H1 (cell line): ENCODE results near the gene TXNRD2. TPM values are rescaled to one million over a fixed set of nuclear protein-coding genes. Genes with fewer than 3 reads are reported as not detected.

Experiments used
- CTCF ChIA-PET: fragments of 300-600 bp; sonication (Branson Sonifier 250); formaldehyde crosslinking; loops from one replicate; lab custom pipeline; 2021; ENCODE audit not compliant: partially characterized antibody; lab: Charles Lee
- POLR2A ChIA-PET: fragments of 300-600 bp; sonication (Branson Sonifier 250); formaldehyde crosslinking; loops from one replicate; lab custom pipeline; 2021; ENCODE audit warnings: inconsistent platforms; ENCODE audit not compliant: partially characterized antibody; lab: Charles Lee
- DNase-seq, 2 experiments: peaks; one replicate each; pipeline versions ENCODE4 v3.0.0 to v3.0.0-alpha.2; 2010 to 2022; ENCODE audit warnings: low spot score in 2 of 2, low read depth in 1 of 2, mixed read lengths in 1 of 2
- FAIRE-seq: peaks from 2 replicates; lab custom pipeline; 2011; peaks lifted over from hg19 to GRCh38; lab: Jason Lieb, UNC
- H2AFZ ChIP-seq: 2 replicates; pipeline ENCODE4 v1.8.1; 2012; ENCODE audit warnings: low read length, inconsistent platforms
- H2AK5ac ChIP-seq: 2 replicates; pipeline ENCODE4 v1.6.1; 2013; ENCODE audit warnings: low read depth, low read length
- H2BK120ac ChIP-seq: replicated peaks from 2 replicates; pipeline ENCODE3; 2013; ENCODE audit warnings: low read depth, low read length, inconsistent platforms
- H2BK12ac ChIP-seq: 2 replicates; pipeline ENCODE4 v1.6.1; 2013; ENCODE audit warnings: low read depth, low read length
- H2BK15ac ChIP-seq: 2 replicates; pipeline ENCODE4 v1.6.1; 2013; ENCODE audit warnings: low read length
- H2BK20ac ChIP-seq: 2 replicates; pipeline ENCODE4 v1.6.1; 2013; ENCODE audit warnings: low read length
- H2BK5ac ChIP-seq: 2 replicates; pipeline ENCODE4 v1.6.1; 2013; ENCODE audit warnings: low read depth, low read length
- H3K14ac ChIP-seq: 2 replicates; pipeline ENCODE4 v1.6.1; 2013; ENCODE audit warnings: inconsistent platforms; ENCODE audit not compliant: insufficient read length
- H3K18ac ChIP-seq: 2 replicates; pipeline ENCODE4 v1.6.1; 2013; ENCODE audit warnings: low read length; ENCODE audit errors: extremely low read depth
- H3K23ac ChIP-seq: 2 replicates; pipeline ENCODE4 v1.6.1; 2013; ENCODE audit warnings: inconsistent platforms; ENCODE audit not compliant: insufficient read length
- H3K23me2 ChIP-seq: 2 replicates; pipeline ENCODE4 v1.6.1; 2013; ENCODE audit warnings: low read depth, low read length
- H3K27ac ChIP-seq: 2 replicates; pipeline ENCODE4 v1.6.1; 2011; ENCODE audit warnings: low read depth, low read length, inconsistent platforms
- H3K27me3 ChIP-seq, 4 experiments: replicated peaks in 1 of 4; 1 replicate in 1 of 4; 2 replicates in 3 of 4; pipeline versions ENCODE4 v1.6.1 to v1.8.1; 2011 to 2013; ENCODE audit warnings: low read length in 3 of 4, mild to moderate bottlenecking in 3 of 4, inconsistent platforms in 2 of 4, mixed read lengths in 2 of 4, moderate library complexity in 1 of 4; ENCODE audit not compliant: control insufficient read depth in 3 of 4, insufficient read depth in 3 of 4; ENCODE audit errors: extremely low read depth in 1 of 4
- H3K36me3 ChIP-seq, 4 experiments: 2 replicates each; pipeline versions ENCODE4 v1.6.1 to v1.8.1; 2011 to 2013; ENCODE audit warnings: mild to moderate bottlenecking in 4 of 4, low read length in 3 of 4, moderate library complexity in 2 of 4, control low read depth in 1 of 4, inconsistent platforms in 1 of 4; ENCODE audit not compliant: insufficient read depth in 4 of 4, control insufficient read depth in 2 of 4
- H3K4ac ChIP-seq: replicated peaks from 2 replicates; pipeline ENCODE3; 2013; ENCODE audit warnings: low read length, low read depth, mixed read lengths, inconsistent platforms; ENCODE audit not compliant: insufficient read length
- H3K4me1 ChIP-seq, 4 experiments: replicated peaks in 1 of 4; 1 replicate in 1 of 4; 2 replicates in 3 of 4; pipeline versions ENCODE4 v1.6.1 to v1.8.1; 2011 to 2013; ENCODE audit warnings: low read length in 3 of 4, inconsistent platforms in 2 of 4, mixed read lengths in 1 of 4; ENCODE audit not compliant: insufficient read depth in 4 of 4, control insufficient read depth in 3 of 4
- H3K4me2 ChIP-seq, 2 experiments: 2 replicates each; pipeline versions ENCODE4 v1.6.1 to v1.8.1; 2011 to 2013; ENCODE audit warnings: low read depth in 2 of 2, low read length in 2 of 2, control low read depth in 1 of 2, inconsistent platforms in 1 of 2, mild to moderate bottlenecking in 1 of 2; ENCODE audit not compliant: insufficient read depth in 1 of 2
- H3K4me3 ChIP-seq, 4 experiments: fragments of 200-600, 300-600 bp in 1 of 4; sonication (generic), shearing (Covaris generic), sonication (Bioruptor Twin) in 1 of 4; 2 replicates each; pipeline versions ENCODE4 v1.5.1 to v1.8.1; 2011 to 2016; ENCODE audit warnings: low read length in 4 of 4, low read depth in 3 of 4, control low read depth in 2 of 4, inconsistent platforms in 2 of 4, mild to moderate bottlenecking in 2 of 4, mixed read lengths in 1 of 4, moderate library complexity in 1 of 4; ENCODE audit not compliant: insufficient read depth in 2 of 4; ENCODE audit errors: extremely low read depth in 1 of 4
- H3K56ac ChIP-seq: replicated peaks from 2 replicates; pipeline ENCODE3; 2013; ENCODE audit warnings: low read depth, mild to moderate bottlenecking, mixed read lengths, low read length, inconsistent platforms; ENCODE audit not compliant: insufficient read length
- H3K79me1 ChIP-seq: 2 replicates; pipeline ENCODE4 v1.6.1; 2013; ENCODE audit warnings: low read depth, low read length, control low read depth
- H3K79me2 ChIP-seq, 2 experiments: 2 replicates each; pipeline versions ENCODE4 v1.6.1 to v1.8.1; 2012 to 2013; ENCODE audit warnings: low read length in 2 of 2, mild to moderate bottlenecking in 2 of 2, inconsistent platforms in 1 of 2; ENCODE audit not compliant: insufficient read depth in 2 of 2, control insufficient read depth in 1 of 2
- H3K9ac ChIP-seq, 4 experiments: replicated peaks in 1 of 4; 1 replicate in 1 of 4; 2 replicates in 3 of 4; pipeline versions ENCODE4 v1.6.1 to v1.8.1; 2011 to 2013; ENCODE audit warnings: low read depth in 3 of 4, low read length in 3 of 4, control low read depth in 2 of 4, mild to moderate bottlenecking in 2 of 4, moderate library complexity in 2 of 4, inconsistent platforms in 1 of 4; ENCODE audit errors: extremely low read depth in 1 of 4
- H3K9me3 ChIP-seq, 2 experiments: 2 replicates each; pipeline versions ENCODE4 v1.6.1 to v1.8.1; 2012 to 2013; ENCODE audit warnings: mild to moderate bottlenecking in 2 of 2, moderate library complexity in 2 of 2, control low read depth in 1 of 2, inconsistent platforms in 1 of 2, low read depth in 1 of 2, low read length in 1 of 2, mixed read lengths in 1 of 2; ENCODE audit not compliant: insufficient read depth in 2 of 2
- H4K20me1 ChIP-seq, 2 experiments: replicated peaks in 1 of 2; 2 replicates each; pipeline versions ENCODE3 to v1.8.1; 2011 to 2013; ENCODE audit warnings: inconsistent platforms in 2 of 2, low read length in 2 of 2, mild to moderate bottlenecking in 1 of 2; ENCODE audit not compliant: insufficient read depth in 2 of 2, control insufficient read depth in 1 of 2
- H4K5ac ChIP-seq: 2 replicates; pipeline ENCODE4 v1.6.1; 2013; ENCODE audit warnings: low read length, low read depth, mixed read lengths, inconsistent platforms; ENCODE audit not compliant: insufficient read length
- H4K8ac ChIP-seq: 2 replicates; pipeline ENCODE4 v1.8.0; 2013; ENCODE audit warnings: mild to moderate bottlenecking, moderate library complexity, low read length, inconsistent platforms; ENCODE audit not compliant: insufficient read depth; ENCODE audit errors: extremely low read depth
- H4K91ac ChIP-seq: replicated peaks from 2 replicates; pipeline ENCODE3; 2013; ENCODE audit warnings: low read length, mixed read lengths, inconsistent platforms; ENCODE audit not compliant: insufficient read length
- GABPA ChIP-seq: IDR thresholded peaks from 2 replicates; pipeline ENCODE4 v1.6.1; 2011; ENCODE audit warnings: mild to moderate bottlenecking, low read length, moderate library complexity, borderline replicate concordance; ENCODE audit not compliant: insufficient read depth
- WGBS, 2 experiments: shearing (Covaris generic) in 1 of 2; methylation state at CpG; one replicate each; pipeline versions ENCODE4 v1.1.6 to v1.1.7; 2013 to 2015; ENCODE audit warnings: low lambda C conversion rate in 2 of 2, mixed read lengths in 2 of 2, inconsistent platforms in 1 of 2, low coverage in 1 of 2, missing lambda C conversion rate in 1 of 2; ENCODE audit not compliant: insufficient replicate concordance in 2 of 2, insufficient coverage in 1 of 2, insufficient read length in 1 of 2; ENCODE audit errors: extremely low coverage in 1 of 2, missing lambda C conversion rate in 1 of 2; 5-methylcytosine and 5-hydroxymethylcytosine counted together
- polyA plus RNA-seq, 7 experiments: library from polyadenylated mRNA; depleted of rRNA in 3 of 7; stranded (reverse) in 5 of 7; unstranded in 2 of 7; fragments of >200 nt in 5 of 7; fragments of 200-250 nt in 2 of 7; gene quantifications; 1 replicate in 5 of 7; 2 replicates in 1 of 7; 4 replicates in 1 of 7; pipeline versions ENCODE4 v1.2.1 to v1.2.3, GENCODE V29; 2011 to 2013; ENCODE audit warnings: missing spikeins in 2 of 7, mixed read lengths in 2 of 7
- total RNA-seq: library from RNA; stranded (reverse); fragmentation: NEBNext Ultra II Directional; extraction: Animal tissue kit (Norgen Biotek cat#: 25700); gene quantifications from 2 replicates; pipeline ENCODE4 v1.2.1, GENCODE V29; 2021
- TF ChIP-seq, protein P1 (sequence below), 3 experiments: IDR thresholded peaks; 1 replicate in 2 of 3; 2 replicates in 1 of 3; pipeline versions ENCODE4 v1.5.1 to v1.6.1; 2011; ENCODE audit warnings: low read length in 3 of 3, mild to moderate bottlenecking in 3 of 3, inconsistent platforms in 2 of 3, low read depth in 1 of 3, moderate library complexity in 1 of 3; ENCODE audit not compliant: insufficient read depth in 1 of 3; ENCODE audit errors: control extremely low read depth in 1 of 3

The TXNRD2 gene
- total and polyA plus RNA-seq, 2 of the 8 experiments (the other 6 are each of a cell fraction or from before 2014, with no cell fraction given): 14.8 to 21.9 TPM

DNA sequence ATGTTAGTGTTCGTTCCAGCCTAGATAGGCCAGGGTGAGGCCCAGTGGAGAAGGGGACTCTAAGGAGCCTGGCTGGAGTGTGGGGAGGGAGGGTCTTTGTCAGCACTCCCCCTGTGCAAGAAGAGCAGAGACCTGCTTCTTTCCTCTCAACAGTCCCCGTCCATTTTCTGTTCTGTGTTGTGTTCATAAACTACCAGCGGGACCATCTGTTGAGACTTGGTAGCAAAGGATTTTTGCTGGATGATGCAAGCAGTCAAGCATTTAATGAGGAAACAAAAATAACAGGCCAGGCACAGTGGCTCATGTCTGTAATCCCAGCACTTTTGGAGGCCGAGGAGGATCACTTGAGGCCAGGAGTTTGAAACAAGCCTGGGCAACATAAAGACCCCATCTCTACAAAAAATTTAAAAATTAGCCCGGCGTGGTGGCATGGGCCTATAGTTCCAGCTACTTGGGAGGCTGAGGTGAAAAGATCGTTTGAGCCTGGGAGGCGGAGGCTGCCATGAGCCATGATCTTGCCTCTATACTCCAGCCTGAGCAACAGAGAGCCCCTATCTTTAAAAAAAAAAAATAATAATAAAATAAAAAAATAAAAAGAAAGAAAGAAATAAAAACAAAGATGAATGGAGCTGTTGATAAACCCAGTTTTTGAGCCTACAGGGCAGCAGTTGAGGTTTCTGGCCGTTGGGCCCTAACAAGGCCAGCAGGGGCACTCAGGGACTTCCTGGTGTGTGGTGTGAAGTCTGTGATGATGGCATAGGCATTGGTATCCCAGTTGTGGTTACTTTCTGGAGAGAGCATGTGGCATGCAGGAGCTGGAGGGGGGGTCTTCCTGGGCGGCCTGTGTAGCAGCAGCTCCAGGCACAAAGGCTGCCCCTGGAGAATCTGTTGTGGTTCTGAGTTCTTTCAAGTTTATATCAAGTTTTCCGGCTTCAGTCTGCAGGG lies 1.7 kb upstream of the TXNRD2 start:
- Histone ChIP-seq H3K27ac (no peak overlapping the region), H4K91ac (no peak overlapping the region), H3K56ac (no peak overlapping the region), H2BK15ac (peak overlapping the region; percentile 92; the same call in 1 of the 2 replicates), H2AFZ (peak overlapping the region; percentile 22; the same call in 1 of the 2 replicates), H3K18ac (peak overlapping the region; percentile 32; the same call in 1 of the 2 replicates), H2BK120ac (no peak overlapping the region), H3K4me2 (peak overlapping the region; percentile 35 to 70; a peak in 1 of 4 replicates), H2BK20ac (peak overlapping the region; percentile 61; the same call in 1 of the 2 replicates), H3K79me2 (no peaks in the 10 kb centered on the region), H3K23ac (no peak overlapping the region), H3K9me3 (no peaks in the 10 kb centered on the region), H4K20me1 (no peaks in the 10 kb centered on the region), H4K8ac (no peak overlapping the region), H3K79me1 (no peaks in the 10 kb centered on the region), H3K4ac (no peak overlapping the region), H3K23me2 (0 out of 2 replicates have a peak, but pooled peaks cover 1% of the 10 kb centered on the region), H3K4me1 (peaks cover 4 to 9% (median 5%) of the 10 kb centered on the region in 4 experiments; a peak in 6 of 7 replicates), H3K4me3 (peak overlapping the region in 1 of 4 experiments; percentile 64; a peak in 2 of 8 replicates), H3K36me3 (no peaks in the 10 kb centered on the region), H2BK12ac (peak overlapping the region; percentile 84; the same call in 1 of the 2 replicates), H3K14ac (no peak overlapping the region), H4K5ac (no peak overlapping the region), H2BK5ac (0 out of 2 replicates have a peak overlapping the region, but pooled peaks have one; percentile 9), H3K9ac (no peak overlapping the region), H3K27me3 (peaks cover 0 to 3% (median 0%) of the 10 kb centered on the region in 4 experiments; a peak in 1 of 7 replicates), H2AK5ac (no peak overlapping the region)
- FAIRE-seq (no peak), DNase-seq (no peak)
- 81% methylated on average over 11 of the region's 11 CpGs; no CpG with 5 or more reads in 1 of the 2 experiments for WGBS, 2 experiments
- CTCF ChIA-PET: interaction anchor here (0.7 to 1.1 kb wide), 6 partner anchors 10 to 238 kb away, joined by 3 to 4 read pairs (median 4); no protein-coding TSS in a partner anchor
- POLR2A ChIA-PET: no interaction called here
- TF ChIP-seq, protein P1, sequence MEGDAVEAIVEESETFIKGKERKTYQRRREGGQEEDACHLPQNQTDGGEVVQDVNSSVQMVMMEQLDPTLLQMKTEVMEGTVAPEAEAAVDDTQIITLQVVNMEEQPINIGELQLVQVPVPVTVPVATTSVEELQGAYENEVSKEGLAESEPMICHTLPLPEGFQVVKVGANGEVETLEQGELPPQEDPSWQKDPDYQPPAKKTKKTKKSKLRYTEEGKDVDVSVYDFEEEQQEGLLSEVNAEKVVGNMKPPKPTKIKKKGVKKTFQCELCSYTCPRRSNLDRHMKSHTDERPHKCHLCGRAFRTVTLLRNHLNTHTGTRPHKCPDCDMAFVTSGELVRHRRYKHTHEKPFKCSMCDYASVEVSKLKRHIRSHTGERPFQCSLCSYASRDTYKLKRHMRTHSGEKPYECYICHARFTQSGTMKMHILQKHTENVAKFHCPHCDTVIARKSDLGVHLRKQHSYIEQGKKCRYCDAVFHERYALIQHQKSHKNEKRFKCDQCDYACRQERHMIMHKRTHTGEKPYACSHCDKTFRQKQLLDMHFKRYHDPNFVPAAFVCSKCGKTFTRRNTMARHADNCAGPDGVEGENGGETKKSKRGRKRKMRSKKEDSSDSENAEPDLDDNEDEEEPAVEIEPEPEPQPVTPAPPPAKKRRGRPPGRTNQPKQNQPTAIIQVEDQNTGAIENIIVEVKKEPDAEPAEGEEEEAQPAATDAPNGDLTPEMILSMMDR (IDR thresholded peaks at IDR 0.05; ENCODE audit: control extremely low read depth in 1 of 3, insufficient read depth in 1 of 3, low read depth in 1 of 3, low read length in 3 of 3): peak in 2 of 3 experiments; percentile 5 to 11; a peak in 2 of 4 replicates
- TF ChIP-seq GABPA: no peak
